ENCODE results near the gene SLC39A7. TPM values are rescaled to one million over a fixed set of nuclear protein-coding genes. Genes with fewer than 3 reads are reported as not detected.

SLC39A7 gene
- total RNA-seq, 1 donor from 2014 or later: 53.2 TPM

DNA sequence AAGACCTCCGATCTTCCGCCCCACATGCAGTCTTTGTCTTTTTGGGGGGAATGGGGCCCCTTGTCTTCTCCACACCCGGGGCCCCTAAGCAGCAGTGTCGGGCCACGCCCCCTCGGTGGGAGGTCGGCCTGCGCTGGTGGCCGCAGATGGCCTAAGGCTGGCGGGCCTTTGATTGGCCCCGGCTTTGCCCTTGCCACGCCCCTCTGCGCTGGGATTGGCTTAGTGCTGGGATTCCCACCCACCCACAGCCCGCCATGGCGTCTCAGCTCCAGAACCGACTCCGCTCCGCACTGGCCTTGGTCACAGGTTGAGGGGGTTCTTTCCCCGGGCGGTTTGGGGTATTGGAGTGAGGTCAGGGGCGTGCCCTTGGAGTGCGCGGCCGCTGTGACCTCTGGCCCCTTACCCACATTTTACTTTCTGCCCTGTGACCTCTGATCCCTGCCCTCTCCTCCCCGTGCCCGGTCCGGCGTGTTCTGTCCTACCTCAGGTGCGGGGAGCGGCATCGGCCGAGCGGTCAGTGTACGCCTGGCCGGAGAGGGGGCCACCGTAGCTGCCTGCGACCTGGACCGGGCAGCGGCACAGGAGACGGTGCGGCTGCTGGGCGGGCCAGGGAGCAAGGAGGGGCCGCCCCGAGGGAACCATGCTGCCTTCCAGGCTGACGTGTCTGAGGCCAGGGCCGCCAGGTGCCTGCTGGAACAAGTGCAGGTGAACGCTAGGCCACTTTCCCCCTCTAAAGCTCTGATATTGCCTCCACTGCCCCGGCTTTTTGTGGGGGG, 3.9 kb downstream of the SLC39A7 start, which contains the start of gene HSD17B8:
Gene HSD17B8, plus strand, starts transcription at position 241 of the 776 bp plus-strand sequence. Its CDS starts 14 bp downstream, at position 255.
- Histone ChIP-seq H3K27me3 (ENCODE audit: control insufficient read depth in 3 of 3, insufficient read depth in 3 of 3, low read length in 3 of 3) (no peaks in the 10 kb centered on the region), H3K4me1 (ENCODE audit: control insufficient read depth in 3 of 3, insufficient read depth in 3 of 3, low read length in 3 of 3) (peaks cover 34 to 61% (median 45%) of the 10 kb centered on the region in 3 donors), H3K9me3 (ENCODE audit: control insufficient read depth in 3 of 3, low read length in 3 of 3) (no peaks in the 10 kb centered on the region), H3K27ac (ENCODE audit: low read depth, low read length) (peak within 1 kb of the TSS; percentile 66), H3K36me3 (ENCODE audit: control insufficient read depth in 3 of 3, insufficient read depth in 3 of 3, low read length in 3 of 3) (peaks cover 22 to 35% (median 32%) of the 10 kb centered on the region in 3 donors), H3K4me3 (ENCODE audit: low read length in 3 of 3) (peak within 1 kb of the TSS; percentile 83 to 93 (median 91)), H3K9ac (ENCODE audit: low read depth in 1 of 3, low read length in 3 of 3) (peak within 1 kb of the TSS; percentile 90 to 96 (median 91))

DNA sequence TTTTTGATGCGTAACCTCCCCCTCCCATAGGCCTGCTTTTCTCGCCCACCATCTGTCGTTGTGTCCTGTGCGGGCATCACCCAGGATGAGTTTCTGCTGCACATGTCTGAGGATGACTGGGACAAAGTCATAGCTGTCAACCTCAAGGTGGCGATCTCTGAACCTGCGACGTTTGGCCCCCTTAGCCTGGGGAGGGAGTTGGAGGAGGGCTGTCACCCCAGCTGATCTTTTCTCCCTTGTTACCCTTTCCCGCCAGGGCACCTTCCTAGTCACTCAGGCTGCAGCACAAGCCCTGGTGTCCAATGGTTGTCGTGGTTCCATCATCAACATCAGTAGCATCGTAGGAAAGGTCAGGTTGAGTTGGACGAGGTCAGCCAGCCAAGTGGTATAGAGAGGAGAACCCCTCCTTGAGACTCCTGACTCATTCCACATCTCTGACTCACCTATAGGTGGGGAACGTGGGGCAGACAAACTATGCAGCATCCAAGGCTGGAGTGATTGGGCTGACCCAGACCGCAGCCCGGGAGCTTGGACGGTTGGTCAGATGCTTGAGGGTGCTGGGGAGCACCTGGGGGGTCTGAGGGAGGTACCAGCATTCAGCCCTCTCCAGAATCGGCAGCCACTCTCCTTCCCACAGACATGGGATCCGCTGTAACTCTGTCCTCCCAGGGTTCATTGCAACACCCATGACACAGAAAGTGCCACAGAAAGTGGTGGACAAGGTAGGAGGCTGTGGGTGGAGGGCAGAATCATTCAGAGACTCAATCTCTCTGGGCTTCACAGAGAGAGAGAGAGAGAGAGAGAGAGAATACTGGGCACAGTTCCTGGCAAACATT, 4.7 kb downstream of the SLC39A7 start:
- peak overlapping the region; percentile 66 for H3K27ac ChIP-seq (ENCODE audit: low read depth, low read length)
- H3K4me3 ChIP-seq (ENCODE audit: low read length in 3 of 3): peak overlapping the region; percentile 83 to 93 (median 91)
- peaks cover 32 to 58% (median 42%) of the 10 kb centered on the region in 3 donors for H3K4me1 ChIP-seq (ENCODE audit: control insufficient read depth in 3 of 3, insufficient read depth in 3 of 3, low read length in 3 of 3)

DNA sequence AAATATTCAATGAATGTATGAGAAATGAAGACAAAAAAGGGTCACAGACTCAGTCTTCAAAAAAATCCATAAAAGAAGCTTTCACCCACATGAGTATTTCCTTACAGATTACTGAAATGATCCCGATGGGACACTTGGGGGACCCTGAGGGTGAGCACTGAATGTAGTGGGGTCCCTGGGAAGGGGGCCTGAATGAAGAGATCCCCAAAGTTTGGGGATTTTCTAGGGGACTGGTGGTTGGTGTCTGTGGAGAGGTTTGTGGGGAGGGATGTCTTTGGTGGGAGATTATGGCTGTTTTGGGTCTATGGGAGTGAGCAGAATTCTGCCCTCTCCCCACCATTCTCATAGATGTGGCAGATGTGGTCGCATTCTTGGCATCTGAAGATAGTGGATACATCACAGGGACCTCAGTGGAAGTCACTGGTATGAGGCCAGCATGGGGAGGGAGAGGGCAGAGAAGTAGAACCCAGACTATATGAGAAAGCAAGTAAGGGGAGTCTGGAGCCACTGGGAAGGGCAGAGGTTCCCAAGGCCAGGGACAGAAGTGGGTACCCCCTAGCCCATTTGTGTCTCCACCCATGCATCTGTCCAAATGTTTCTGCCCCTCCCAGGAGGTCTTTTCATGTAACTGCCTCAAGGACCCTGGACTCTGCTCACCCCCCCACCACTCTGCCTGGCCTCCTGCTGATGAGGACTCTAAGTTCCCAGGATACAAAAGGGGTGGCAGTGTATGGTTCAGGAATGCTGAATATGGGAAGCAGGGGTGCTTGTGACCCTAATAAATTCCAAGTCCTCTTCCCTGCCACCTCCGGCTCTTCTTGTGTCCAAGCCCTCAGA, 5.6 kb downstream of the SLC39A7 start:
- peaks cover 37 to 46% (median 41%) of the 10 kb centered on the region in 3 donors for H3K36me3 ChIP-seq (ENCODE audit: control insufficient read depth in 3 of 3, insufficient read depth in 3 of 3, low read length in 3 of 3)
- no peak overlapping the region for H3K27ac ChIP-seq (ENCODE audit: low read depth, low read length)
- peak overlapping the region in 1 of 3 donors; percentile 40 for H3K9ac ChIP-seq (ENCODE audit: low read depth in 1 of 3, low read length in 3 of 3)
- H3K27me3 ChIP-seq (ENCODE audit: control insufficient read depth in 3 of 3, insufficient read depth in 3 of 3, low read length in 3 of 3): no peaks in the 10 kb centered on the region
- H3K9me3 ChIP-seq (ENCODE audit: control insufficient read depth in 3 of 3, low read length in 3 of 3): no peaks in the 10 kb centered on the region
- H3K4me3 ChIP-seq (ENCODE audit: low read length in 3 of 3): no peak overlapping the region
- peaks cover 31 to 56% (median 41%) of the 10 kb centered on the region in 3 donors for H3K4me1 ChIP-seq (ENCODE audit: control insufficient read depth in 3 of 3, insufficient read depth in 3 of 3, low read length in 3 of 3)

More for the DNA sequence above, 4.7 kb downstream of the SLC39A7 start:
- Histone ChIP-seq H3K27me3 (ENCODE audit: control insufficient read depth in 3 of 3, insufficient read depth in 3 of 3, low read length in 3 of 3) (no peaks in the 10 kb centered on the region), H3K36me3 (ENCODE audit: control insufficient read depth in 3 of 3, insufficient read depth in 3 of 3, low read length in 3 of 3) (peaks cover 30 to 43% (median 40%) of the 10 kb centered on the region in 3 donors), H3K9ac (ENCODE audit: low read depth in 1 of 3, low read length in 3 of 3) (peak overlapping the region; percentile 90 to 96 (median 91)), H3K9me3 (ENCODE audit: control insufficient read depth in 3 of 3, low read length in 3 of 3) (no peaks in the 10 kb centered on the region)

DNA sequence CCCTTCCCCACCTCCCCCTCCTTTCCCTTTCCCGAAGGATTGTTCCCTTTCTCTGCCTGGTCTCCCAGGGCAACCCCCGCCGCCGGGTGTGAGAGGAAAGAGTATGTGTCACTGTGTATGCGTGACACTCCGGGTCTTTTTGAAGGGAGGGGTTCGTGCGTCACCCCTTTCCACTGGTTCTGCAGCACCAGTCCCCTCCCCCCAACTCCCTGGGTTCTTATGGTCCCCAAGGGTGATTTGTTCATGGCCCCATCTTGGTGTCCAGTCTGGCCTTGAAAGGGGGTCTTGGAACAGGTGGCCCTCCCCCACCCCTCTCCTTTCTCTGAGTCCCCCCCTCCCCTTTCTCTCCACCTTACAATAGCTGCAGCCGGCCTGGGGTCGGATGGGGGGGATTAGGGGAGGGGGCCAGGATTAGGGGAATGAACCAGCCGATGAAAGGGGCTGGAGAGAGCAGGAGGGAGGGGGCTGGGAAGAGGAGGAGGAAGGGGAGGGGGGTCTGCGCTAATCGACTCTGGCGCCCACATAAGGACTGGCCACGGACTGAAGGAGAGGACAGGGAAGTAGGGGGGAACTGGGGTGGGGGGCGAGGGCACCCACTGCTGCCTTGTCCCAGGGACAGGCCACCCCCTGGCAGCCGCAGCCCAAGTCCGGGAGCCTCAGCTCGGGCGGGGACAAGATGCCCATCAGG, 6.3 kb downstream of the SLC39A7 start:
- Histone ChIP-seq H3K27ac (ENCODE audit: low read depth, low read length) (no peak overlapping the region), H3K4me1 (ENCODE audit: control insufficient read depth in 3 of 3, insufficient read depth in 3 of 3, low read length in 3 of 3) (peaks cover 23 to 49% (median 33%) of the 10 kb centered on the region in 3 donors), H3K36me3 (ENCODE audit: control insufficient read depth in 3 of 3, insufficient read depth in 3 of 3, low read length in 3 of 3) (peaks cover 36 to 42% (median 39%) of the 10 kb centered on the region in 3 donors), H3K27me3 (ENCODE audit: control insufficient read depth in 3 of 3, insufficient read depth in 3 of 3, low read length in 3 of 3) (no peaks in the 10 kb centered on the region), H3K9me3 (ENCODE audit: control insufficient read depth in 3 of 3, low read length in 3 of 3) (no peaks in the 10 kb centered on the region), H3K4me3 (ENCODE audit: low read length in 3 of 3) (peak overlapping the region; percentile 82 to 88 (median 88)), H3K9ac (ENCODE audit: low read depth in 1 of 3, low read length in 3 of 3) (peak overlapping the region; percentile 96 to 100 (median 98))

DNA sequence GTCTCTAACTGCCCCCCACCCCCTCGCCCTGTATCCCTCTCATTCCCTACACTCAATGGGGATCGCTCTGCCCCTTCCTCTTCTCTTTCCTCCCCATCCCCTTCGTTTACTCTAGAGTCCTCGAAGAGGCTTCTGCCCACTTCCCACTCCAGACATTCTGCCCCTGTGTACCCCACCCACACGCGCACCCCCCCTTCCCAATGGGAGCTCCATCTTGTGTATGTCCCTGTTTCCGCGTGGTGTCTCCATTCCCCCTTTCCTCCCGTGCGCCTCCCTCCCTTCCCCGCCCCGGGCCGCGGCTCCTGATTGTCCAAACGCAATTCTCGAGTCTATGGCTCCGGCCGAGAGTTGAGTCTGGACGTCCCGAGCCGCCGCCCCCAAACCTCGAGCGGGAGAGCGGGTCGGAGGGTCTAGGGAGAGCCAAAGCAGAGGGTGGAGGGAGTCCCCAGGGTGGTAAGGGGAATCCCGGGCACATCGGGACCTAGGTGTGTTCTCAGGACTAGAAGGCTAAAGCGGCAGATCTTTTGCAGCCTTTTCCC, 7.0 kb downstream of the SLC39A7 start:
- peak overlapping the region; percentile 96 to 100 (median 98) for H3K9ac ChIP-seq (ENCODE audit: low read depth in 1 of 3, low read length in 3 of 3)
- H3K27ac ChIP-seq (ENCODE audit: low read depth, low read length): peak overlapping the region; percentile 95
- H3K9me3 ChIP-seq (ENCODE audit: control insufficient read depth in 3 of 3, low read length in 3 of 3): no peaks in the 10 kb centered on the region
- H3K4me3 ChIP-seq (ENCODE audit: low read length in 3 of 3): peak overlapping the region; percentile 82 to 88 (median 88)
- peaks cover 20 to 43% (median 27%) of the 10 kb centered on the region in 3 donors for H3K4me1 ChIP-seq (ENCODE audit: control insufficient read depth in 3 of 3, insufficient read depth in 3 of 3, low read length in 3 of 3)
- H3K27me3 ChIP-seq (ENCODE audit: control insufficient read depth in 3 of 3, insufficient read depth in 3 of 3, low read length in 3 of 3): no peaks in the 10 kb centered on the region
- H3K36me3 ChIP-seq (ENCODE audit: control insufficient read depth in 3 of 3, insufficient read depth in 3 of 3, low read length in 3 of 3): peaks cover 30 to 39% (median 34%) of the 10 kb centered on the region in 3 donors

DNA sequence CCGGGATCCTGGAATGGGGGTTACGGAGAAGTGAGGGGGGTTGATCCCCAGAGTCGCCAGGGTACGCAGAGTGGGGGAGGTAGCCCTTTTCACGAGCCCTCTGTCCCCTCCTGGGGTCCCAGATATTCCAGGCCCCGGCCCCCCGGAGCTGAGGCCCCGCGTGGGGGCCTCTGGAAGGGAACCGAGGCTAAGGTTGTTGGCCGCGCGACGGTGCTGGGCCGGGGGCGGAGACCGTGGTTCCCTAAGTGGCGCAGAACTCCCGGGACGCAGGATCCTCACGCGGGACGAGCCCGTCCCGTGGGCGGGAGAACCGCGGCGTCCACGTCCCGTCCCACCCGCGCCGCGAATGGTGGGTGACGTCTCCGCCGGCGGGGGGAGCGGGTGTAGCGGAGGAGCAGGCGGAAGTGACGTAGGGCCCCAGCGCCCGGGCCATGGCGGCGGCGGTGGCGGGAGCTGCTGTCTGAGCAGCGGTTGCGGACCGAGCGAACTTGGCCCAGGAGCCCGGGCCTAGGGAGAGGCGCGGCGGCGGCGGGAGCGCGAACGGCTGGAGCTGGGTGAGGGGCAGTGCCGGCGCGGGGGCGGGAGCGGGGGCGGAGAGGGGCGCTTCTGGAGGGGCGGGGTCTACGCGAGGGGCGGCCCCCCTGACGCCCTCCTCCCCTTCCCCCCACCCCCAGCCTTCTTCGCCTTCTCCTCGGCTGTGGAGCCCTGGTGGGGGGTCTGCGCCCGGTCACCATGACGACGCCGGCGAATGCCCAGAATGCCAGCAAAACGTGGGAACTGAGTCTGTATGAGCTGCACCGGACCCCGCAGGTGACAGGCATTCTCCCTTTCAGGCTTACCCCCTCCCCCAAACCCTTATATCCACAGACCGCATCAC, 7.7 kb downstream of the SLC39A7 start, which contains the start of gene RING1:
Gene RING1, plus strand, starts transcription at position 410 of the 877 bp plus-strand sequence. Its CDS starts 323 bp downstream, at position 733.
- H3K9me3 ChIP-seq (ENCODE audit: control insufficient read depth in 3 of 3, low read length in 3 of 3): no peaks in the 10 kb centered on the region
- peak within 1 kb of the TSS; percentile 96 to 100 (median 98) for H3K9ac ChIP-seq (ENCODE audit: low read depth in 1 of 3, low read length in 3 of 3)
- peaks cover 0 to 3% (median 0%) of the 10 kb centered on the region in 3 donors for H3K27me3 ChIP-seq (ENCODE audit: control insufficient read depth in 3 of 3, insufficient read depth in 3 of 3, low read length in 3 of 3)
- peak within 1 kb of the TSS; percentile 95 for H3K27ac ChIP-seq (ENCODE audit: low read depth, low read length)
- H3K36me3 ChIP-seq (ENCODE audit: control insufficient read depth in 3 of 3, insufficient read depth in 3 of 3, low read length in 3 of 3): peaks cover 24 to 31% (median 27%) of the 10 kb centered on the region in 3 donors
- peaks cover 22 to 43% (median 31%) of the 10 kb centered on the region in 3 donors for H3K4me1 ChIP-seq (ENCODE audit: control insufficient read depth in 3 of 3, insufficient read depth in 3 of 3, low read length in 3 of 3)
- peak within 1 kb of the TSS; percentile 82 to 88 (median 88) for H3K4me3 ChIP-seq (ENCODE audit: low read length in 3 of 3)

DNA sequence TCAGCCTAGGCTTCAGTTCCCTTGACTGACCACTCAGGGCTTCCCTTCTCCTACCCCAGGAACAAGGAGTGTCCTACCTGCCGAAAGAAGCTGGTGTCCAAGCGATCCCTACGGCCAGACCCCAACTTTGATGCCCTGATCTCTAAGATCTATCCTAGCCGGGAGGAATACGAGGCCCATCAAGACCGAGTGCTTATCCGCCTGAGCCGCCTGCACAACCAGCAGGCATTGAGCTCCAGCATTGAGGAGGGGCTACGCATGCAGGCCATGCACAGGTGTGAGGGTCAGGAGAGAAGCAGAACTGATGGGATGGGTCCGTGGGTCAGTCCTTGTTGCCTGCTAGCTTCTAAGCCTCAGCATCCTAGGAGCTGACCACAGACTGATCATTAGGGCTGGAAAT, 9.2 kb downstream of the SLC39A7 start:
- Histone ChIP-seq H3K27ac (ENCODE audit: low read depth, low read length) (no peak overlapping the region), H3K4me3 (ENCODE audit: low read length in 3 of 3) (no peak overlapping the region), H3K27me3 (ENCODE audit: control insufficient read depth in 3 of 3, insufficient read depth in 3 of 3, low read length in 3 of 3) (peaks cover 0 to 12% (median 0%) of the 10 kb centered on the region in 3 donors), H3K9ac (ENCODE audit: low read depth in 1 of 3, low read length in 3 of 3) (no peak overlapping the region), H3K4me1 (ENCODE audit: control insufficient read depth in 3 of 3, insufficient read depth in 3 of 3, low read length in 3 of 3) (peaks cover 22 to 38% (median 30%) of the 10 kb centered on the region in 3 donors), H3K36me3 (ENCODE audit: control insufficient read depth in 3 of 3, insufficient read depth in 3 of 3, low read length in 3 of 3) (peaks cover 16 to 24% (median 20%) of the 10 kb centered on the region in 3 donors), H3K9me3 (ENCODE audit: control insufficient read depth in 3 of 3, low read length in 3 of 3) (no peaks in the 10 kb centered on the region)

DNA sequence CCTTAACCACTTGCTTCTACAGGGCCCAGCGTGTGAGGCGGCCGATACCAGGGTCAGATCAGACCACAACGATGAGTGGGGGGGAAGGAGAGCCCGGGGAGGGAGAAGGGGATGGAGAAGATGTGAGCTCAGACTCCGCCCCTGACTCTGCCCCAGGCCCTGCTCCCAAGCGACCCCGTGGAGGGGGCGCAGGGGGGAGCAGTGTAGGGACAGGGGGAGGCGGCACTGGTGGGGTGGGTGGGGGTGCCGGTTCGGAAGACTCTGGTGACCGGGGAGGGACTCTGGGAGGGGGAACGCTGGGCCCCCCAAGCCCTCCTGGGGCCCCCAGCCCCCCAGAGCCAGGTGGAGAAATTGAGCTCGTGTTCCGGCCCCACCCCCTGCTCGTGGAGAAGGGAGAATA, 10.5 kb downstream of the SLC39A7 start:
- H3K27ac ChIP-seq (ENCODE audit: low read depth, low read length): no peak overlapping the region
- H3K4me3 ChIP-seq (ENCODE audit: low read length in 3 of 3): no peak overlapping the region
- H3K36me3 ChIP-seq (ENCODE audit: control insufficient read depth in 3 of 3, insufficient read depth in 3 of 3, low read length in 3 of 3): peaks cover 16 to 24% (median 20%) of the 10 kb centered on the region in 3 donors
- H3K27me3 ChIP-seq (ENCODE audit: control insufficient read depth in 3 of 3, insufficient read depth in 3 of 3, low read length in 3 of 3): peaks cover 0 to 12% (median 0%) of the 10 kb centered on the region in 3 donors
- H3K9ac ChIP-seq (ENCODE audit: low read depth in 1 of 3, low read length in 3 of 3): no peak overlapping the region
- H3K4me1 ChIP-seq (ENCODE audit: control insufficient read depth in 3 of 3, insufficient read depth in 3 of 3, low read length in 3 of 3): peaks cover 15 to 29% (median 21%) of the 10 kb centered on the region in 3 donors
- H3K9me3 ChIP-seq (ENCODE audit: control insufficient read depth in 3 of 3, low read length in 3 of 3): no peaks in the 10 kb centered on the region

Measured in skeletal muscle tissue (tissue), 4 donors.